Measurements from ENCODE around the gene SPACA9. TPM values are rescaled to one million over a fixed set of nuclear protein-coding genes. Genes with fewer than 3 reads are reported as not detected.

The SPACA9 gene
- polyA plus RNA-seq, 2 of the 4 experiments (the other 2 are of a cell fraction), result 3.1 to 3.6 TPM

- DNase-seq (ENCODE audit: low read depth in 1 of 2, low spot score in 1 of 2), result no peak
- no peak for FAIRE-seq
- TF ChIP-seq HOXB5 (CRISPR knock-in tag; IDR thresholded peaks at IDR 0.05) (no peak), NR3C1 (IDR thresholded peaks at IDR 0.05) (no peak), FOSL2 (IDR thresholded peaks at IDR 0.05) (no peak), FOSL2 (CRISPR knock-in tag; IDR thresholded peaks at IDR 0.05) (no peak)
- Histone ChIP-seq H3K9me3 (no peaks in the 10 kb centered on the region), H3K4me1 (no peaks in the 10 kb centered on the region), H3K4me2 (no peak overlapping the region), H3K4me3 (no peak overlapping the region), H3K27ac (no peak overlapping the region)
- POLR2A ChIA-PET, result no interaction called here
- CTCF ChIA-PET, result interaction anchor here (1.6 kb wide), 1 partner anchor 37 kb away, joined by 6 read pairs; no protein-coding TSS in a partner anchor
- no peak for ATAC-seq
- WGBS (ENCODE audit: missing lambda C conversion rate), result 48% methylated on average over 8 of the region's 8 CpGs
Observed at GRCh38 chr9:132864691-132865090, 14.0 kb upstream of the SPACA9 start.

GRCh38 chr9:132866898-132867297 lies 11.8 kb upstream of the SPACA9 start:
- Histone ChIP-seq H3K4me1 (no peaks in the 10 kb centered on the region), H3K27ac (no peak overlapping the region), H3K9me3 (no peaks in the 10 kb centered on the region), H3K4me2 (no peak overlapping the region), H3K4me3 (no peak overlapping the region)
- TF ChIP-seq CBX2 (IDR thresholded peaks at IDR 0.05; ENCODE audit: borderline replicate concordance, low read depth), result no peak
- no peak for TF ChIP-seq EP300 (IDR thresholded peaks at IDR 0.05)
- no peak for TF ChIP-seq HMGXB4 (CRISPR knock-in tag; IDR thresholded peaks at IDR 0.05; ENCODE audit: borderline replicate concordance)
- no peak for TF ChIP-seq BHLHE40 (IDR thresholded peaks at IDR 0.05; ENCODE audit: low read depth, low read length)
- TF ChIP-seq CHD4 (IDR thresholded peaks at IDR 0.05; ENCODE audit: borderline replicate concordance), result no peak
- TF ChIP-seq FOSL2 (IDR thresholded peaks at IDR 0.05), result no peak
- no peak for TF ChIP-seq FOSL2 (CRISPR knock-in tag; IDR thresholded peaks at IDR 0.05)
- TF ChIP-seq RARB (CRISPR knock-in tag; IDR thresholded peaks at IDR 0.05), result no peak
- no peak for TF ChIP-seq SREBF2 (IDR thresholded peaks at IDR 0.05)
- no peak for TF ChIP-seq CEBPB (IDR thresholded peaks at IDR 0.05)
- no peak for TF ChIP-seq ZC3H11A (IDR thresholded peaks at IDR 0.05)
- TF ChIP-seq MYC (IDR thresholded peaks at IDR 0.05; ENCODE audit: borderline replicate concordance, low read length), result no peak
- no peak for TF ChIP-seq MAFK (IDR thresholded peaks at IDR 0.05; ENCODE audit: partially characterized antibody)
- TF ChIP-seq HOXA7 (CRISPR knock-in tag; IDR thresholded peaks at IDR 0.05), result no peak
- no peak for TF ChIP-seq REST (IDR thresholded peaks at IDR 0.05)
- TF ChIP-seq RCOR1 (IDR thresholded peaks at IDR 0.05; ENCODE audit: low read depth, low read length), result no peak
- TF ChIP-seq TFCP2L1 (CRISPR knock-in tag; IDR thresholded peaks at IDR 0.05), result no peak
- TF ChIP-seq PBX3 (IDR thresholded peaks at IDR 0.05), result no peak
- TF ChIP-seq ZFP36 (IDR thresholded peaks at IDR 0.05; ENCODE audit: borderline replicate concordance, partially characterized antibody), result no peak
- no peak for TF ChIP-seq FOSB (CRISPR knock-in tag; IDR thresholded peaks at IDR 0.05)
- no peak for TF ChIP-seq ZNF302 (CRISPR knock-in tag; IDR thresholded peaks at IDR 0.05)
- DNase-seq (ENCODE audit: low read depth in 1 of 2, low spot score in 1 of 2) (no peak), ATAC-seq (no peak), FAIRE-seq (no peak)
- CTCF ChIA-PET, result interaction anchor here (1.3 to 1.5 kb wide), 3 partner anchors 27 to 35 kb away, joined by 3 to 5 read pairs (median 3); no protein-coding TSS in a partner anchor
- WGBS (ENCODE audit: missing lambda C conversion rate), result 76% methylated on average over 8 of the region's 8 CpGs
- POLR2A ChIA-PET, result no interaction called here
